HG03175 (cell line): Measurements from ENCODE around the gene TPD52L3.

Experiments
- ATAC-seq: cut with Tn5 transposase; IDR thresholded peaks from one replicate; pipeline ENCODE4 v1.9.1; 2021; ENCODE audit warnings: mild to moderate bottlenecking, moderate library complexity; ENCODE audit not compliant: unreplicated experiment

Gene TPD52L3

GRCh38 chr9:6328103-6328502 lies at the start of gene TPD52L3:
TSS of gene TPD52L3 (plus strand) at chr9:6328375. CDS start at chr9:6328596, 221 bp downstream.
- no peak for ATAC-seq

- ATAC-seq, result no peak
These were observed 26.3 kb upstream of the TPD52L3 start for GRCh38 chr9:6301858-6302257.

- ATAC-seq, result no peak
These were observed 25.8 kb upstream of the TPD52L3 start for GRCh38 chr9:6302417-6302816.

GRCh38 chr9:6304232-6304631 lies 23.9 kb upstream of the TPD52L3 start:
- no peak for ATAC-seq

- no peak for ATAC-seq
These were observed 22.1 kb upstream of the TPD52L3 start for GRCh38 chr9:6305954-6306563.

GRCh38 chr9:6307551-6308096 lies 20.6 kb upstream of the TPD52L3 start:
- no peak for ATAC-seq

GRCh38 chr9:6330958-6331634 lies 2.9 kb downstream of the TPD52L3 start:
- ATAC-seq, result no peak

GRCh38 chr9:6334305-6334704 lies 6.1 kb downstream of the TPD52L3 start:
- no peak for ATAC-seq

GRCh38 chr9:6348766-6349165 lies 20.6 kb downstream of the TPD52L3 start:
- ATAC-seq, result no peak

- no peak for ATAC-seq
These were observed 23.6 kb downstream of the TPD52L3 start for GRCh38 chr9:6351737-6352136.

GRCh38 chr9:6354072-6354686 lies 26.0 kb downstream of the TPD52L3 start:
- ATAC-seq, result peak; percentile 83

GRCh38 chr9:6355728-6356127 lies 27.6 kb downstream of the TPD52L3 start:
- ATAC-seq, result no peak

- ATAC-seq, result no peak
These were observed 28.3 kb downstream of the TPD52L3 start for GRCh38 chr9:6356441-6356840.

GRCh38 chr9:6356904-6357303 lies 28.7 kb downstream of the TPD52L3 start:
- no peak for ATAC-seq

GRCh38 chr9:6367128-6367890 lies 39.1 kb downstream of the TPD52L3 start:
- ATAC-seq, result no peak

- ATAC-seq, result no peak
These were observed 40.7 kb downstream of the TPD52L3 start for GRCh38 chr9:6368831-6369230.
